Measurements from ENCODE around the gene GBGT1. TPM values are rescaled to one million over a fixed set of nuclear protein-coding genes. Genes with fewer than 3 reads are reported as not detected.

GBGT1 gene
- total and polyA plus RNA-seq, 2 experiments from 2014 or later: 4.0 to 10.1 TPM

GRCh38 chr9:133107961-133108793 lies 55.5 kb downstream of the GBGT1 start:
- no peak overlapping the region for H3K4me3 ChIP-seq
- DNase-seq (ENCODE audit: low spot score): no peak
- H3K27ac ChIP-seq: no peak overlapping the region
- H3K79me2 ChIP-seq: peaks cover 16% of the 10 kb centered on the region
- H3K36me3 ChIP-seq (replicated peaks; ENCODE audit: insufficient read depth, low read depth): no peaks in the 10 kb centered on the region
- no peaks in the 10 kb centered on the region for H3K27me3 ChIP-seq
- no peak overlapping the region for H2AFZ ChIP-seq
- H3K9me3 ChIP-seq (ENCODE audit: low read depth): no peaks in the 10 kb centered on the region
- 96% methylated on average over 17 of the region's 18 CpGs for WGBS (ENCODE audit: low lambda C conversion rate, missing lambda C conversion rate)
- H4K20me1 ChIP-seq (ENCODE audit: insufficient read depth, poor library complexity, severe bottlenecking): peaks cover 15% of the 10 kb centered on the region
- H3K4me1 ChIP-seq (ENCODE audit: insufficient read depth): no peaks in the 10 kb centered on the region
- no peaks in the 10 kb centered on the region for H3K9me2 ChIP-seq (replicated peaks; ENCODE audit: insufficient read depth)
- TF ChIP-seq EZH2 (IDR thresholded peaks at IDR 0.05; ENCODE audit: borderline replicate concordance): no peak
- TF ChIP-seq, protein P1, sequence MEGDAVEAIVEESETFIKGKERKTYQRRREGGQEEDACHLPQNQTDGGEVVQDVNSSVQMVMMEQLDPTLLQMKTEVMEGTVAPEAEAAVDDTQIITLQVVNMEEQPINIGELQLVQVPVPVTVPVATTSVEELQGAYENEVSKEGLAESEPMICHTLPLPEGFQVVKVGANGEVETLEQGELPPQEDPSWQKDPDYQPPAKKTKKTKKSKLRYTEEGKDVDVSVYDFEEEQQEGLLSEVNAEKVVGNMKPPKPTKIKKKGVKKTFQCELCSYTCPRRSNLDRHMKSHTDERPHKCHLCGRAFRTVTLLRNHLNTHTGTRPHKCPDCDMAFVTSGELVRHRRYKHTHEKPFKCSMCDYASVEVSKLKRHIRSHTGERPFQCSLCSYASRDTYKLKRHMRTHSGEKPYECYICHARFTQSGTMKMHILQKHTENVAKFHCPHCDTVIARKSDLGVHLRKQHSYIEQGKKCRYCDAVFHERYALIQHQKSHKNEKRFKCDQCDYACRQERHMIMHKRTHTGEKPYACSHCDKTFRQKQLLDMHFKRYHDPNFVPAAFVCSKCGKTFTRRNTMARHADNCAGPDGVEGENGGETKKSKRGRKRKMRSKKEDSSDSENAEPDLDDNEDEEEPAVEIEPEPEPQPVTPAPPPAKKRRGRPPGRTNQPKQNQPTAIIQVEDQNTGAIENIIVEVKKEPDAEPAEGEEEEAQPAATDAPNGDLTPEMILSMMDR (IDR thresholded peaks at IDR 0.05; ENCODE audit: poor library complexity): no peak
- H3K4me2 ChIP-seq: no peak overlapping the region

- Histone ChIP-seq H3K4me1 (ENCODE audit: insufficient read depth) (no peaks in the 10 kb centered on the region), H3K36me3 (replicated peaks; ENCODE audit: insufficient read depth, low read depth) (no peaks in the 10 kb centered on the region), H3K4me2 (no peak overlapping the region), H3K27me3 (no peaks in the 10 kb centered on the region), H3K9me3 (ENCODE audit: low read depth) (no peaks in the 10 kb centered on the region), H3K4me3 (no peak overlapping the region), H3K27ac (no peak overlapping the region), H4K20me1 (ENCODE audit: insufficient read depth, poor library complexity, severe bottlenecking) (peaks cover 6% of the 10 kb centered on the region), H3K9me2 (replicated peaks; ENCODE audit: insufficient read depth) (no peaks in the 10 kb centered on the region), H2AFZ (no peak overlapping the region), H3K79me2 (peaks cover 7% of the 10 kb centered on the region)
- 94% methylated on average over 7 of the region's 13 CpGs for WGBS (ENCODE audit: low lambda C conversion rate, missing lambda C conversion rate)
- TF ChIP-seq, protein P1 (IDR thresholded peaks at IDR 0.05; ENCODE audit: poor library complexity): no peak
- TF ChIP-seq EZH2 (IDR thresholded peaks at IDR 0.05; ENCODE audit: borderline replicate concordance): no peak
- TF ChIP-seq EZH2phosphoT487 (IDR thresholded peaks at IDR 0.05; ENCODE audit: low read depth, severe bottlenecking, unreplicated experiment): no peak
- no peak for DNase-seq (ENCODE audit: low spot score)
These were observed 56.4 kb downstream of the GBGT1 start for GRCh38 chr9:133107245-133107722.

DNA sequence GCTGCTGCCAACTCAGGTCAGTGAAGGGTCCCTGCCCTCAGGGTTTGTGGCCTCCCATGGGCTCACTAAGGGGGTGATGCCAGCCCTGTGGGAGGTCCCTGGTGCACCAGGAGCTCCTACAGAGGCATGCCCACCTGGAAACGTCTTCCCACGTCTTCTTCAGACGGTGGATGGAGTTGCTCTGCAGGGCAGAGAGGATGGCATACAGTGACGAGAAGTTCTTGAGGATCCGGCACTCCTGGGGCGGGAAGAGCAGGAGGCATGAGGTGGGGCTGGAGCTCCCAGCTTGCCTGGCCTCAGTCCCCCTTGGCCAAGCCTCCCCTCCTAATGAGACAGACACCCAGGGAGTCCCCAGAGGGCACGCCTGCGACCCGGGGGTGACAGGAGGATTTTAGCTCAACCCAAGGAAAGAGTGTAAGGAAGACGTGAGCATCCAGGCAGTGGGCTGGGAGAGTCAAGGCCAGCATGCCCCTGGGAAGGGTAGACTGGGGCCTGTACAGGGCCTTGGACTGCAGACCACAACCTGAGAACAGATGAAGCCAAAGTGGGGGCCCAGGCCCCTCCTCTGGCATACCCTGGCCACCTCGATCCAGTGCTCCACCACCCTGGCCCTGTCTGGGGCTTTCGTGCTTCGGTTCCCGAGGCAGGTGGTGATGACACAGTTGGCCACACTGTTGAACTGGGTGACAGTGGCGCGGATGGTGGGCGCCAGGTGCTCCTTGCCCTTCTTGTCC lies 57.0 kb downstream of the GBGT1 start:
- Histone ChIP-seq H3K79me2 (peaks cover 2% of the 10 kb centered on the region), H3K4me2 (no peak overlapping the region), H4K20me1 (ENCODE audit: insufficient read depth, poor library complexity, severe bottlenecking) (peaks cover 3% of the 10 kb centered on the region), H3K27ac (no peak overlapping the region), H3K4me3 (no peak overlapping the region), H3K9me2 (replicated peaks; ENCODE audit: insufficient read depth) (no peaks in the 10 kb centered on the region), H3K27me3 (no peaks in the 10 kb centered on the region), H2AFZ (no peak overlapping the region), H3K9me3 (ENCODE audit: low read depth) (no peaks in the 10 kb centered on the region), H3K36me3 (replicated peaks; ENCODE audit: insufficient read depth, low read depth) (no peaks in the 10 kb centered on the region), H3K4me1 (ENCODE audit: insufficient read depth) (no peaks in the 10 kb centered on the region)
- 96% methylated on average over 17 of the region's 17 CpGs for WGBS (ENCODE audit: low lambda C conversion rate, missing lambda C conversion rate)
- DNase-seq (ENCODE audit: low spot score): no peak
- no peak for TF ChIP-seq EZH2 (IDR thresholded peaks at IDR 0.05; ENCODE audit: borderline replicate concordance)
- no peak for TF ChIP-seq EZH2phosphoT487 (IDR thresholded peaks at IDR 0.05; ENCODE audit: low read depth, severe bottlenecking, unreplicated experiment)
- TF ChIP-seq, protein P1 (IDR thresholded peaks at IDR 0.05; ENCODE audit: poor library complexity): no peak

All from hepatocyte (in vitro differentiated cells).